ENCODE results near the gene CSTPP1.
"Not testable (repeated sequence)": the region's sequence is repeated elsewhere in the genome, so short reads cannot be mapped to it uniquely, and the experiment has no call there.

CSTPP1 gene

GRCh38 chr11:46961041-46961440 lies 24.5 kb downstream of the CSTPP1 start:
- DNase-seq, result no peak

- not testable (repeated sequence) for DNase-seq
Observed at GRCh38 chr11:46961886-46962285, 25.3 kb downstream of the CSTPP1 start.

- DNase-seq, result no peak
Observed at GRCh38 chr11:46963844-46964243, 27.3 kb downstream of the CSTPP1 start.

DNA sequence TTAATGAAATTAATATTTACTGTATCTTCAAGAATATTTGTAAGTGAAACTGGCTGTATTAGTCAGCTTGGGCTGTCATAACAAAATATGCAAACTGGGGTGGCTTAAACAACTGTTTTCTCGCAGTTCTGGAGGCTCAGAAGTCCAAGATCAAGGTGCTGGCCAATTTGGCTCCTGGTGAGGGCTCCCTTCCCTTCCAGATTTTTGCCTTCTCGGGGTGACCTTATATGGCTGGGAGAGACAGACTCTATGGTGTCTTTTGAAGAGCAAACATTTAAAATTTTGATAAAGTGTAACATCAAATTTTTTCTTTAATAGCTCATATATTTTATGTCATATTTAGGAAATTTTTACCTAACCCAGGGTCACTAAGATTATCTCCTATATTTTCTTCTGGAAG lies 30.2 kb downstream of the CSTPP1 start:
- no peak for DNase-seq

DNA sequence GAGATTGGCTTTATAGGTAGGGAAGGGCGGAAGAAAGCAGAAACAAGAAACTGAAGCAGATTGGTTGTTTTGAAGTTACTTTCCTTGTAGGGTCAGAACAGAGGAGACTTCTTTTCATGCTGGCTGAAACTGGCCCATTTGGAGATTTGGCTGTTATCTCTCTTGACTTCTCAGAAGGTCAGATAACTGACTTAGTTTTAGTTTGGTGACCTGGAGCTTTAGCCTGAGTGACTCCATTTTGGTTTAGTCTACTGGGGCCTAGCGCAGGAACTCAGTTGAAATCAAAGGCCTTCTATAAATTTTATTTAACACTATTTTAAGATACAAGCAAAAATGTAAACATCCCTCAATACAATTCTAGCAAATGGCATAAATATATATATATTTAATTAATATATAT lies 31.4 kb downstream of the CSTPP1 start:
- DNase-seq, result no peak

DNA sequence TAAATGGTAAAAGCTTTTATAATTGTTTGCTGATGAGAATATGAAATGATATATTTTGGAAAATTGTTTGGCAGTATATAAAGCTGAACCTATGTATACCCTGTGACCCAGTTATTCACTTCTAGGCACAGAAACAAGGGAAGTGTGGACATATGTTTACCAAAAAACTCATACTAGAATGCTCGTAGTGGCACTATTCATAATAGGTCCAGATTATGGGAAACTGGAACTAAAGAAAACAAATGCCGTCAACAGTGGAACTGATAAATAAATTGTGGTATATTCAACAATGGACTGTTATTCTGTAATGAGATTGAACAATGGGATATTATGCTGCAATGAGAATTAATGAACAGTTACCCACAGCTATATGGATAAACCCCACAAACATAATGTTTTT lies 32.8 kb downstream of the CSTPP1 start:
- DNase-seq, result no peak

DNA sequence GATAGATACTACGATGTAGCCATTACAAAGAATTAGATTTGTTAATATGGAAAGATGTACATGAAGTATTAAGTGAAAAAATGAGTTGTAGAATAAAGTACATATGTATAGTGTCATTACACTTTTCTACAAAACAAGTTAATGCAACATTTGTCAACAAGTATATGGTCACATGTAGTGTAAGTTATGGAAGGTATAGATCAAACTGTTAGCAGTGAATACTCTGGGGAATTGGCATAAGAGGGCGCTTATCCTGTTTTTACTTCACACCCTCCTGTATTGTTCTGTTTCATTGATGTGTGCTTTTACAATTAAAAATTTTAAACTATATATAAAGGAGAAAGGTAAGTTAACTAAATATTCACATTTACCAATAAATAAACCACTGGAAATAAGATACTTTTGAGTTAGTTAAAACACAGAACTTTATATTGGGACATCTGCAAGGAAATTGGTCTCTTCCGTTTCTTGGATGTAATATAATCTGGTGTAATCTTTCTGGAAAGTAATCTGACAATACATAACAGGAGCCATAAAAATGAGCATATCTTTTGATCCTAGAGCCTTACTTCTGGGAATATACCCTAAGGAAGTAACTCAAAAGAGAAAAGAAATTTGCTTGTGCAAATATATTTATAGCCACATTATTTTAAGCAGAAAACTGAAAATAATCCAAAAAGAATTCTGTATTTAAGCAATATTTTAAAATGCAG lies 34.5 kb downstream of the CSTPP1 start:
- no peak for DNase-seq

DNA sequence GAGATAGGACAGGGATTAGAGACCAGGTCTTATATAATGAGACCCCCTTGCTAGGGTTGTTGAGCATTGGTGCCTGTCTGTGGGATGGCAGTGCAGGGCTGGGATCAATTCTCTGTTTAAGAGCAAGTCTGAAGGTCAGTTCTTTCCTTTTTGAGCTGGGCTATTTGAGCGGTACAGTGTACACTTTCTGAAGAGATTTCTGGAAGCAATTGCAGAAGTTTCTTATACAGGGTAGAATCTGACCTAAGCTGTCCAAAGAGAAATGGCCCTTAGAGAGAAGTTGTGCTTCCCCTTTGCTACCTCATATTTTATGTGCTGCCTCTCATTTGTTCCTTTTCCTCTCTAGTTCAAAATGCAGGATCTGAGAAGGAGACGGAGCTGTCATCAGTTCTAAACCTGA lies 35.8 kb downstream of the CSTPP1 start:
- DNase-seq, result no peak

- no peak for DNase-seq
Observed at GRCh38 chr11:46972821-46973220, 36.3 kb downstream of the CSTPP1 start.

DNA sequence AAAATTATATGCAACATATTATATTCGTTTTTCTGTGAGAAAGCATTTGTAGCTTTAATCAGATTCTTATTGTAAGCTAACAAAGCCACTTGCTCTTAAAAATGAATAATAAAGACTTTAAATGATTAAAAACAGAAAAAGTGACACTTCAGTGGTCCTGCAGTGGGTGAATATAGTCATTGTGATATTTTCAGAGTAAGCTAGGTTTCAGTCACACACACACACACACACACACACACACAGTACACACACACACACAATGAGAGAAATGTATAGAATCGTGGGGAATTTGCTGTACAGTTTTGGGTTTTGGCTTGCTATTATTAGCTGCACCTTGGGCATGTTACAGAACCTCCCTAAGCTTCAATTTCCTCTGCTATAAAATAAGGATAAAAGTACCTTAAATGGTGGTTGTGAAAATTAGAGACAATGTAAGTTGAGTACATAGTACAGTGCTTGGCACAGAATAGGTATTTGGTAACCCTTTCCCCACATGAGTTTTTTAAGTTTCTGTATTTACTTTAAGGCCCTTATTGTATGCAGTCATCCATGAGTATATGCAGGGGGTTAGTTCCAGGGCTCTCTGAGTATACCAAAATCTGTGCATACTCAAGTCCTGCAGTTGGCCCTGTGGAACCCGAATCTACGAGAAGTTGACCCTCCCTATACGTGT lies 39.8 kb downstream of the CSTPP1 start:
- no peak for DNase-seq

- DNase-seq, result no peak
Observed at GRCh38 chr11:46977038-46977813, 40.7 kb downstream of the CSTPP1 start.

DNA sequence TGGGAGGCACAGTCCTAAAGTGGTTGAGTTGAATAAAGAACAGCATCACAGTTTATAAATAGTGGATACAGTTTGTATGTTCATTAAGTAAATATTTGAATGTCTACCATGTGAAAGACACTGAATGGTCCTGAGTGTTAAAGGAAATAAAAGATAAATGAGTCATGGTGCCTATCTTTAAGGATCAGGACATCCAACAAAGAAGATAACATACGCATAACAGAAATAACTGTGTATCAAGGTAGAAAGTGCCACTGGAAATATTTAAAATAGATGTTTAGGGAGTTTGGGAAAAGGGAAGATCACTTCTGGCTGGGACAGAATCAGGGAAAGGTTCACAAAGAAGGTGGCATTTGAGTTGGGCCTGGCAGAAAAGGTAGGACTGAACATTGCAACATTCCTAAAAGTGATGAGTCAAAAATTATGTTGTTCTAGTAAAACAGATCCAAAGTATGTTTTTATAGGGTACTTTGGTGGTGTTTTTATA lies 41.5 kb downstream of the CSTPP1 start:
- no peak for DNase-seq

DNA sequence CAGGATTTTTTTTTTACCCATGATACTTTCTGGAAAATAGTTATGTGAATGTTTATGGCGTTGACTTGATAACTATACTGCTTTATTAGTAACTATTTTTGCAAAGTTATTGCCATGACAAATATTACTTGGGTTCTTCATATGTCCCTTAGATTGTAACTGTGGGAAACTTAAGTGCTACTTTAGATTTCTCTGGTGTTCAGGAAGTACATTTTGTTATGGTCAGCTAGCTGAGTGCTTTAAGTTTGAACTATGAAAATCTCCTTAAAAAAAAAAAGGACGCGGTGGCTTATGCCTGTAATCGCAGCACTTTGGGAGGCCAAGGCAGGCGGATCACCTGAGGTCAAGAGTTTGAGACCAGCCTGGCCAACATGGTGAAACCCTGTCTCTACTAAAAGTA lies 42.8 kb downstream of the CSTPP1 start:
- DNase-seq, result no peak

- DNase-seq, result no peak
Observed at GRCh38 chr11:46981436-46981835, 44.9 kb downstream of the CSTPP1 start.

GRCh38 chr11:46982797-46983452 lies 46.4 kb downstream of the CSTPP1 start:
- DNase-seq, result no peak

- DNase-seq, result no peak
Observed at GRCh38 chr11:46983598-46983997, 47.0 kb downstream of the CSTPP1 start.

DNA sequence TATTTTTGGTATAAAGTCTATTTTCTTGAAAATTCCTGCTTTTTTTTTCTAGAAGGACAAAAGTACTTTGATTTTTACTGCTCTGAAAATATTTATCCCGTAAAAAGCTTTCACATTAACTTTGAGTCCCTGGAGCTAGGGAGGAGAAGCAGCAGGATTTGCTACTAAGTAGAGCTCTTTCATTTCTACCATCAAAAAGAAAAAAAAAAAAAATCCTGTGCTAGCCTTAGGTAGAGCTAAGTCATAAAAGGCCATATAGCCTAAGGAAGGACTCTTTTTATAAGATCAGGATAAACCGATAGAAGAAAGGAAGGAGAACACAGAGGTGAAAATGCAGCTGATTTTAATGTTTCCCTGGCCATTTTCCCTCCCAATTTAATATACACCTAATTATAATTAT lies 48.0 kb downstream of the CSTPP1 start:
- DNase-seq, result no peak

DNA sequence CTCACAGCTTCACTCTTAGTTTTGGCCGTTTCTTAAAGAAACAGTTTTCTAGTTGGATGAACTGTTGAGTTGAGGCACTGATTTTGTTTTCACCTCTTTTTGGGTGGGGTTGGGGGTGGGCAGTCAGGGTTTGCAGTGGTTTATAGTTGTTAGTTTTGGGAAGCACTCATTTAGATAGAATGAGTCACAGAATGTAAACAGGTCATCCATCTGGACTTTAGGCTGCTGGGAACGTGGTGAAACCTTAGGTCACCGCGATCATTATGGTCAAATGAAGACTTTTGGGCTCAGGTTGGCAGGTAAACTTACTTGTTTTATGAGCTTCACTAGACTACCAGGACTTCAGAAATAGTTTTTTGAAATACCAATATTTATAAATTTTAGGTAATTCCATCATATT lies 48.4 kb downstream of the CSTPP1 start:
- no peak for DNase-seq

DNA sequence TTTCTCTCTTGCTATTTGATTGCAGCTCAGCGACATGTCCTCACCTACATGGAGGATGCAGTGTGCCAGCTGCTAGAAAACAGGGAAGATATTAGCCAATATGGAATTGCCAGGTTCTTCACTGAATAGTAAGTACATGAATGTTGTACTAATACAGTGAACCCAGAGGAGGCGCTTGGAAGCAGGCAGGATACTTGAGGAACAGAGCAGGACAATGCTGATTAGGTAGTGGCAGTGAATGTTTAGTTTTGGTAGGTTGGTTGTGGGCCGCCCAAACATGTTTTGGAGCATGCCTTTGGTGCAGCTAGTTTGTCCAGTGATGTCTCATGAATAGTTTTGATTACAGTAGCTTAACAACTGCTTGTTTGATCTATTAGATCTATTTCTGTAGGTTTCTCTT lies 50.6 kb downstream of the CSTPP1 start:
- DNase-seq, result no peak

DNA sequence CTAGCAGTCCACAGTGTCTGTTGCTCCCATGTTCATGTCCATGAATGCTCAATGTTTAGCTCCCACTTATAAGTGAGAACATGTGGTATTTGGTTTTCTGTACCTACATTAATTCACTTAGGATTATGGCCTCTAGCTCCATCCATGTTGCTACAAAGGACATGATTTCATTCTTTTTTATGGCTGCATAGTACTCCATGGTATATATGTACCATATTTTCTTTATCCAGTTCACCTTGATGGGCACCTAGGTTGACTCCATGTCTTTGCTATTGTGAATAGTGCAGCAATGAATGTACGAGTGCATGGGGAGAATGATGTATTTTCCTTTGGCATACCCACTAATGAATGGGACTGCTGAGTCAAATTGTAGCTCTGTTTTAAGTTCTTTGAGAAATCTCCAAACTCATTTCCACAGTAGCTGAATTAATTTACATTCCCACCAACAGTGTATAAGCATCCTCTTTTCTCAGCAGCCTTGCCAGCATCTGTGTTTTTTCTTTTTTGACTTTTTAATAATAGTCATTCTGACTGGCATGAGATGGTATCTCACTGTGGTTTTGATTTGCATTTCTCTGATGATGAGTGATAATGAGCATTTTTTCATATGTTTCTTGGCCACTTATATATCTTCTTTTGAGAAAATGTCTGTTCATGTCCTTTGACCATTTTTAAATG lies 53.4 kb downstream of the CSTPP1 start:
- DNase-seq, result not testable (repeated sequence)

- no peak for DNase-seq
Observed at GRCh38 chr11:46991391-46991790, 54.8 kb downstream of the CSTPP1 start.

DNA sequence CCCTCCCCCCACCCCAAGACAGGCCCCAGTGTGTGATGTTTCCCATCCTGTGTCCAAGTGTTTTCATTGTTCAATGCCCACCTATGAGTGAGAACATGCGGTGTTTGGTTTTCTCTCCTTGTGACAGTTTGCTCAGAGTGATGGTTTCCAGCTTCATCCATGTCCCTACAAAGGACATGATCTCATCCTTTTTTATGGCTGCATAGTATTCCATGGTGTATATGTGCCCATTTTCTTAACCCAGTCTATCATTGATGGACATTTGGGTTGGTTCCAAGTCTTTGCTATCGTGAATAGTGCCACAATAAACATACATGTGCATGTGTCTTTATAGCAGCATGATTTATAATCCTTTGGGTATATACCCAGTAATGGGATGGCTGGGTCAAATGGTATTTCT lies 55.8 kb downstream of the CSTPP1 start:
- DNase-seq, result not testable (repeated sequence)

DNA sequence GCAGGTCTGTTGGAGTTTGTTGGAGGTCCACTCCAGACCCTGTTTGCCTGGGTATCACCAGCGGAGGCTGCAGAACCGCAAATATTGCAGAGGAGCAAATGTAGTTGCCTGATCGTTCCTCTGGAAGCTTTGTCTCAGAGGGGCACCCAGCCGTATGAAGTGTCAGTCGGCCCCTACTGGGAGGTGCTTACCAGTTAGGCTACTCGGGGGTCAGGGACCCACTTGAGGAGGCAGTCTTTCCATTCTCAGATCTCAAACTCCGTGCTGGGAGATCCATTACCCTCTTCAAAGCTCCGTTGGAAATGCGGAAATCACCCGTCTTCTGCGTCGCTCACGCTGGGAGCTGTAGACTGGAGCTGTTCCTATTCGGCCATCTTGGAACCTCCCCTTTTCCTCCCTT lies 61.2 kb downstream of the CSTPP1 start:
- not testable (repeated sequence) for DNase-seq

All from activated CD8-positive, alpha-beta memory T cell treated with anti-CD3 and anti-CD28 coated beads for 24 hours (primary cell).